Measurements from ENCODE around the gene CDKN1B. TPM values are rescaled to one million over a fixed set of nuclear protein-coding genes. Genes with fewer than 3 reads are reported as not detected.
A peak's percentile ranks its signal among the peaks of the same experiment; 100 is the strongest.

Gene CDKN1B
- total RNA-seq, 2 experiments from 2014 or later: 352 TPM

DNA sequence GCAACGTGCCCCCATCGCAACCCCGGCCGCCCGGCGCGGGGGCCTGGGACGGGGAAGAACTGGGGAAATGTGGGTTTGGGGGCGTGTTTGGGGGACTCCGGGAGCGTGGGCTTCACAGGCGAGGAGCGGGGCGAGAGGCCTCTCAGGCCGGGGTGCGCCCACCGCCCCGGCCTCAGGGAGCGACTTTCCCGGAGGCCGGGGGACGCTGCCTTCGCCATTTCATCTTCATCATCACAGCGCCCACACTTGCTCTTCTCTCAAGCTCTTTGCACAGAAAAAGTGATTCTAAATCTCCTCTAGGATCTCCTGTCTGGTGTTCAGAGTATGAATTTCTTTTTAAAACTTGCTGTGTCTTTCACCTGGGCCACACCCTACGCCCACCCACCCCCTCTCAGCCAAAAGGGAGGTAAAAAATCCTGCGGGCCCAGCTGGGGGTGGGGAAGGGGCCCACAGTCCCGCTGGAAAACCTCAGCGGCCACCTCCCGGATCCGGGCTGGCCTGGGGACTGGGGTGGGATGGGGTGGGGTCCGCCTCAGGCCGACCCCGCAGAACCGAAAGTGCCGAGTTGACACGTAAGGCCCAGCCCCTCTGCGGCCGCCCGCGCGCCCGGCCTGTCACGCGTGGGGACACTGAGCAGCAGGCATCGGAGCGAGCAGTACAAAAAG lies 7.4 kb downstream of the CDKN1B start:
- Mint-ChIP-seq H3K27me3 (peaks cover 8% of the 10 kb centered on the region), H3K36me3 (ENCODE audit: low read depth) (peaks cover 76% of the 10 kb centered on the region), H3K27ac (peak overlapping the region; percentile 95), H3K4me1 (ENCODE audit: low read depth) (peaks cover 61% of the 10 kb centered on the region), H3K4me3 (peak overlapping the region; percentile 95), H3K9me3 (no peaks in the 10 kb centered on the region)
- peaks cover 34% of the 10 kb centered on the region for H3K4me1 ChIP-seq (ENCODE audit: insufficient read depth, low read length)
- peaks cover 34% of the 10 kb centered on the region for H3K36me3 ChIP-seq (ENCODE audit: insufficient read depth, low read length)
- H3K27ac ChIP-seq (ENCODE audit: low read depth in 1 of 2, low read length in 2 of 2): peak overlapping the region; percentile 89 to 91
- DNase-seq (peak in 2 of 14 experiments; percentile 8 to 39), ATAC-seq (ENCODE audit: poor library complexity) (no peak)
- ChIA-PET CTCF (interaction anchor here (0.8 to 1.9 kb wide), 6 partner anchors 8 to 370 kb away, joined by 3 to 6 read pairs (median 4); partner anchors contain the start of gene BORCS5), POLR2A (interaction anchor here (0.7 to 16.3 kb wide), 27 partner anchors 11 to 1179 kb away, joined by 3 to 441 read pairs (median 6); partner anchors contain the start of genes BORCS5, CDKN1B, CREBL2 and DDX47)
- intact Hi-C loops (cut with DNase I, micrococcal nuclease): loop anchor here (1.0 to 5.0 kb wide), 10 partner anchors 7 to 368 kb away; partner anchors contain the start of genes BORCS5 (in 2 of the 2), CDKN1B (in 2 of the 2), CREBL2 (in 1 of the 2) and DDX47 (in 1 of the 2)
- TF ChIP-seq, protein P1, sequence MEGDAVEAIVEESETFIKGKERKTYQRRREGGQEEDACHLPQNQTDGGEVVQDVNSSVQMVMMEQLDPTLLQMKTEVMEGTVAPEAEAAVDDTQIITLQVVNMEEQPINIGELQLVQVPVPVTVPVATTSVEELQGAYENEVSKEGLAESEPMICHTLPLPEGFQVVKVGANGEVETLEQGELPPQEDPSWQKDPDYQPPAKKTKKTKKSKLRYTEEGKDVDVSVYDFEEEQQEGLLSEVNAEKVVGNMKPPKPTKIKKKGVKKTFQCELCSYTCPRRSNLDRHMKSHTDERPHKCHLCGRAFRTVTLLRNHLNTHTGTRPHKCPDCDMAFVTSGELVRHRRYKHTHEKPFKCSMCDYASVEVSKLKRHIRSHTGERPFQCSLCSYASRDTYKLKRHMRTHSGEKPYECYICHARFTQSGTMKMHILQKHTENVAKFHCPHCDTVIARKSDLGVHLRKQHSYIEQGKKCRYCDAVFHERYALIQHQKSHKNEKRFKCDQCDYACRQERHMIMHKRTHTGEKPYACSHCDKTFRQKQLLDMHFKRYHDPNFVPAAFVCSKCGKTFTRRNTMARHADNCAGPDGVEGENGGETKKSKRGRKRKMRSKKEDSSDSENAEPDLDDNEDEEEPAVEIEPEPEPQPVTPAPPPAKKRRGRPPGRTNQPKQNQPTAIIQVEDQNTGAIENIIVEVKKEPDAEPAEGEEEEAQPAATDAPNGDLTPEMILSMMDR (IDR thresholded peaks at IDR 0.05): no peak
- H3K27me3 ChIP-seq (ENCODE audit: control insufficient read depth in 1 of 2, insufficient read depth in 2 of 2, low read length in 2 of 2): no peaks in the 10 kb centered on the region
- peak overlapping the region; percentile 97 for H3K4me3 ChIP-seq (ENCODE audit: low read length)
- no peaks in the 10 kb centered on the region for H3K9me3 ChIP-seq (ENCODE audit: control insufficient read depth in 1 of 2, insufficient read depth in 1 of 2, low read length in 2 of 2)

DNA sequence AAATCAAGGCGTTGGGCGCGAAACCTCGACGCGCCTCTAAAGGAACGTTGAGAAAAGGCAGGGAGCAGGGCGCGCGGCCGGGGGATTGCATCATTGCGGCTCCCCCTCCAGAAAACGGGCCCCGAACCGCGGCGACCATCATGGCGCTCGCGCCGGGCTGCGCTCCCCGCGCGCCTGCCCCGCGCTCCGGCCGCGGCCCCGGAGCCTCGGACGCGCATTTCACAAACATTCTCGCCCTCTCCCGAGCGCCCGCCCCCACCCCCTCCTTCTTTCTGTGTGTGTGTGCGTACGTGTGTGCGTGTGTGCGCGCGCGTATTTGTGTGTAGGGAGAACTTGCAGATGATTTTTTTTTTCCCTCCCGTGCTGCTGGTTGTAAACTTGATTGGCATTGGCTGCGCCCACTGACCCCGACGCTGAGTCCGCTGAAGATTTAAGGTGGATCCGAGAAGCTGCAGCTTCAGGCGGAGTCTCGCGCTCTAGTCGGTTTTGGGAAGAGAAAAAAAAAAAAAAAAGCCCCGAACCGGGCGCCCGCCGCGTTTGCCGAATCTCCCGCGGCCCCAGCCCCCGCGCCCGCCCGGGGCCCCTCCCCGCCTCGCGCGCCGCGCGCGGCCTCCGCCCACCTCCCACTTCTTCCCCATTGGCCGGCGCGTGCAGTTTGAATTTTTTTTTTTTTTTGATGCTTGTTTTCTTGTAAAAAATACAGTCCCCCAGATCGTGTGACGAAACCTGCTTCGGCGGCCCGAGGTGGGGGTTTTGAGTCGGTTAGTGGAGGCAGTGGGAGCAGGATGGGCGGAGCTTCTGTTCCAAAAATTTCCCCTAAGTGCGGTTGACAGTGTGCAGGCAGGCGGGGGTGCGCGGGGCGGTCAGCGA lies 8.2 kb downstream of the CDKN1B start:
- H3K4me1 Mint-ChIP-seq (ENCODE audit: low read depth): peaks cover 63% of the 10 kb centered on the region

More for the DNA sequence above, 8.2 kb downstream of the CDKN1B start:
- H3K4me3 Mint-ChIP-seq: peak overlapping the region; percentile 98
- ATAC-seq (ENCODE audit: poor library complexity): peak; percentile 56
- H3K27me3 Mint-ChIP-seq: peaks cover 8% of the 10 kb centered on the region
- POLR2A ChIA-PET: interaction anchor here (0.5 to 16.3 kb wide), 37 partner anchors 12 to 1179 kb away, joined by 3 to 441 read pairs (median 6); partner anchors contain the start of genes BORCS5, CDKN1B, DDX47 and DUSP16
- CTCF ChIA-PET: interaction anchor here (1.0 to 3.2 kb wide), 6 partner anchors 9 to 371 kb away, joined by 3 to 29 read pairs (median 4); no protein-coding TSS in a partner anchor
- H3K27ac Mint-ChIP-seq: peak overlapping the region; percentile 95
- H3K36me3 Mint-ChIP-seq (ENCODE audit: low read depth): peaks cover 68% of the 10 kb centered on the region
- no peaks in the 10 kb centered on the region for H3K9me3 Mint-ChIP-seq
- TF ChIP-seq, protein P1 (IDR thresholded peaks at IDR 0.05): no peak
- Histone ChIP-seq H3K36me3 (ENCODE audit: insufficient read depth, low read length) (peaks cover 26% of the 10 kb centered on the region), H3K27me3 (ENCODE audit: control insufficient read depth in 1 of 2, insufficient read depth in 2 of 2, low read length in 2 of 2) (no peaks in the 10 kb centered on the region), H3K4me1 (ENCODE audit: insufficient read depth, low read length) (peaks cover 42% of the 10 kb centered on the region), H3K4me3 (ENCODE audit: low read length) (peak overlapping the region; percentile 97), H3K9me3 (ENCODE audit: control insufficient read depth in 1 of 2, insufficient read depth in 1 of 2, low read length in 2 of 2) (no peaks in the 10 kb centered on the region), H3K27ac (ENCODE audit: low read depth in 1 of 2, low read length in 2 of 2) (peak overlapping the region; percentile 89 to 91)
- DNase-seq: peak; percentile 81 to 99 (median 90)
- intact Hi-C loops (cut with DNase I, micrococcal nuclease): loop anchor here (1.0 to 5.0 kb wide), 10 partner anchors 8 to 369 kb away; partner anchors contain the start of genes BORCS5 (in 2 of the 2), CDKN1B (in 2 of the 2), CREBL2 (in 1 of the 2) and DDX47 (in 1 of the 2)

Measured in CD4-positive, alpha-beta T cell (primary cell).